ENCODE measurements around the gene DEF6. TPM values are rescaled to one million over a fixed set of nuclear protein-coding genes. Genes with fewer than 3 reads are reported as not detected.

Gene DEF6
- total RNA-seq, 1 experiment from 2014 or later = 5.7 TPM

DNA sequence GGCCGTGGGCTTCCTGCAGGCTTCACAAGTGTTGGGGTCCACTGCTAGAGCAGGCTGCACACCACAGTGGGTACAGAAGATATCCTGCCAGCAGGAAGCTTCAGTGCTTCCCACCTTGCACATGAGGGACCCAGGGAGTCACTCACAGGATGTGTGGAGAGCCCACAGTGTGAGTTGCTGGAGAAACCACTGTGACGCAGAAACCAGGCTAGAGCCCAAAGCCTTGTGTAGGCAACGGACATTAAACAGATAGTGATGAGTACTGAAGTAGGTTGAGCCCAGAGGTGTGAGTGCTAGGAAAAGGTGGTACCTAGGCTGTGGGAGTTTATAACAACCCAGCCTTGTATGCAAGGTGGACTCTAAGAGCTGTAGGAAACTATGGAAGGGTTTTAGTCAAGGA lies 18.9 kb upstream of the DEF6 start:
- CTCF ChIA-PET = no interaction called here
- Mint-ChIP-seq H3K36me3 (ENCODE audit: insufficient read depth, unreplicated experiment) (no peaks in the 10 kb centered on the region), H3K4me1 (ENCODE audit: low read depth, unreplicated experiment) (no peaks in the 10 kb centered on the region), H3K27ac (ENCODE audit: unreplicated experiment) (no peak overlapping the region), H3K9me3 (ENCODE audit: unreplicated experiment) (no peaks in the 10 kb centered on the region), H3K27me3 (ENCODE audit: insufficient read depth, unreplicated experiment) (no peaks in the 10 kb centered on the region), H3K4me3 (ENCODE audit: unreplicated experiment) (no peak overlapping the region)
- DNase-seq = no peak
- POLR2A ChIA-PET = no interaction called here
- intact Hi-C loops (cut with micrococcal nuclease; ENCODE audit: unreplicated experiment) = no loop called here
- Histone ChIP-seq H3K4me1 (no peaks in the 10 kb centered on the region), H3K9me3 (no peaks in the 10 kb centered on the region), H3K36me3 (ENCODE audit: control insufficient read depth, insufficient read depth, low read length) (no peaks in the 10 kb centered on the region), H3K4me3 (ENCODE audit: low read depth, low read length) (no peak overlapping the region), H3K27me3 (replicated peaks; ENCODE audit: control insufficient read depth, insufficient read depth, low read length) (no peaks in the 10 kb centered on the region)
- no peak for TF ChIP-seq CTCF (IDR thresholded peaks at IDR 0.05; ENCODE audit: insufficient read depth in 1 of 2, low read depth in 1 of 2, low read length in 1 of 2, severe bottlenecking in 1 of 2, unreplicated experiment in 1 of 2)
- no TSS peak for BruUV-seq (replicated peaks)

GRCh38 chr6:35280903-35281302 lies 16.7 kb upstream of the DEF6 start:
- Histone ChIP-seq H3K4me3 (ENCODE audit: low read depth, low read length) (no peak overlapping the region), H3K9me3 (no peaks in the 10 kb centered on the region), H3K4me1 (no peaks in the 10 kb centered on the region), H3K27me3 (replicated peaks; ENCODE audit: control insufficient read depth, insufficient read depth, low read length) (no peaks in the 10 kb centered on the region), H3K36me3 (ENCODE audit: control insufficient read depth, insufficient read depth, low read length) (no peaks in the 10 kb centered on the region; the same call in 1 of the 2 replicates)
- ChIA-PET POLR2A (no interaction called here), CTCF (no interaction called here)
- Mint-ChIP-seq H3K4me1 (ENCODE audit: low read depth, unreplicated experiment) (no peaks in the 10 kb centered on the region), H3K36me3 (ENCODE audit: insufficient read depth, unreplicated experiment) (no peaks in the 10 kb centered on the region), H3K9me3 (ENCODE audit: unreplicated experiment) (no peaks in the 10 kb centered on the region), H3K27me3 (ENCODE audit: insufficient read depth, unreplicated experiment) (no peaks in the 10 kb centered on the region), H3K27ac (ENCODE audit: unreplicated experiment) (no peak overlapping the region), H3K4me3 (ENCODE audit: unreplicated experiment) (no peak overlapping the region)
- intact Hi-C loops (cut with micrococcal nuclease; ENCODE audit: unreplicated experiment) = no loop called here
- no peak for DNase-seq
- BruUV-seq (replicated peaks) = no TSS peak
- TF ChIP-seq CTCF (IDR thresholded peaks at IDR 0.05; ENCODE audit: insufficient read depth in 1 of 2, low read depth in 1 of 2, low read length in 1 of 2, severe bottlenecking in 1 of 2, unreplicated experiment in 1 of 2) = no peak

GRCh38 chr6:35282472-35282871 lies 15.1 kb upstream of the DEF6 start:
- CTCF ChIA-PET = no interaction called here
- H3K4me3 Mint-ChIP-seq (ENCODE audit: unreplicated experiment) = no peak overlapping the region
- BruUV-seq (replicated peaks) = no TSS peak

More at GRCh38 chr6:35282472-35282871, 15.1 kb upstream of the DEF6 start:
- Histone ChIP-seq H3K4me3 (ENCODE audit: low read depth, low read length) (no peak overlapping the region), H3K27me3 (replicated peaks; ENCODE audit: control insufficient read depth, insufficient read depth, low read length) (no peaks in the 10 kb centered on the region), H3K4me1 (no peaks in the 10 kb centered on the region), H3K36me3 (ENCODE audit: control insufficient read depth, insufficient read depth, low read length) (no peaks in the 10 kb centered on the region; the same call in none of the 2 replicates), H3K9me3 (no peaks in the 10 kb centered on the region)
- H3K27me3 Mint-ChIP-seq (ENCODE audit: insufficient read depth, unreplicated experiment) = no peaks in the 10 kb centered on the region
- no peak overlapping the region for H3K27ac Mint-ChIP-seq (ENCODE audit: unreplicated experiment)
- no peaks in the 10 kb centered on the region for H3K36me3 Mint-ChIP-seq (ENCODE audit: insufficient read depth, unreplicated experiment)
- no peaks in the 10 kb centered on the region for H3K4me1 Mint-ChIP-seq (ENCODE audit: low read depth, unreplicated experiment)
- POLR2A ChIA-PET = no interaction called here
- DNase-seq = no peak
- H3K9me3 Mint-ChIP-seq (ENCODE audit: unreplicated experiment) = no peaks in the 10 kb centered on the region
- intact Hi-C loops (cut with micrococcal nuclease; ENCODE audit: unreplicated experiment) = no loop called here
- TF ChIP-seq CTCF (IDR thresholded peaks at IDR 0.05; ENCODE audit: insufficient read depth in 1 of 2, low read depth in 1 of 2, low read length in 1 of 2, severe bottlenecking in 1 of 2, unreplicated experiment in 1 of 2) = no peak
